Measurements from ENCODE around the gene HMOX2.

DNA sequence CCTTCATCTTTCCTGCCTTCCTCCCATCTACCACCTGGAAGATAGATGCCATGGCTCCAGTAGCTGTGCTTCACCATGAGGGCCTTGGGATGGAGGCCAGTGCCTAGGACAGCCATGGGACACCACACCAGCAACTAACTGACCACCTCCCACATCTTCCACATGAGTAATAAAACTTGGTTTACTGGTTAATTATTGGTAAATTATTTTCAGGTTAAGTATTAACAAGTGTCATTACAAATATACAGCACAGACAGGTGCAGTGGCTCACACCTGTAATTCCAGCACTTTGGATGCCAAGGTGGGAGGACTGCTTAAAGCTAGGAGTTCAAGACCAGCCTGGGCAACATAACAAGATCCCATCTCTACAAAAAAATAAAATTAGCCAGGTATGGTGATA is 48.4 kb downstream of the HMOX2 start:
- TF ChIP-seq, protein P1, sequence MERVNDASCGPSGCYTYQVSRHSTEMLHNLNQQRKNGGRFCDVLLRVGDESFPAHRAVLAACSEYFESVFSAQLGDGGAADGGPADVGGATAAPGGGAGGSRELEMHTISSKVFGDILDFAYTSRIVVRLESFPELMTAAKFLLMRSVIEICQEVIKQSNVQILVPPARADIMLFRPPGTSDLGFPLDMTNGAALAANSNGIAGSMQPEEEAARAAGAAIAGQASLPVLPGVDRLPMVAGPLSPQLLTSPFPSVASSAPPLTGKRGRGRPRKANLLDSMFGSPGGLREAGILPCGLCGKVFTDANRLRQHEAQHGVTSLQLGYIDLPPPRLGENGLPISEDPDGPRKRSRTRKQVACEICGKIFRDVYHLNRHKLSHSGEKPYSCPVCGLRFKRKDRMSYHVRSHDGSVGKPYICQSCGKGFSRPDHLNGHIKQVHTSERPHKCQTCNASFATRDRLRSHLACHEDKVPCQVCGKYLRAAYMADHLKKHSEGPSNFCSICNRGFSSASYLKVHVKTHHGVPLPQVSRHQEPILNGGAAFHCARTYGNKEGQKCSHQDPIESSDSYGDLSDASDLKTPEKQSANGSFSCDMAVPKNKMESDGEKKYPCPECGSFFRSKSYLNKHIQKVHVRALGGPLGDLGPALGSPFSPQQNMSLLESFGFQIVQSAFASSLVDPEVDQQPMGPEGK (CRISPR knock-in tag; IDR thresholded peaks at IDR 0.05; ENCODE audit: borderline replicate concordance) = no peak
- TF ChIP-seq CSRNP3 (CRISPR knock-in tag; IDR thresholded peaks at IDR 0.05) (no peak), ISL1 (CRISPR knock-in tag; IDR thresholded peaks at IDR 0.05) (no peak), PPARA (CRISPR knock-in tag; IDR thresholded peaks at IDR 0.05; ENCODE audit: borderline replicate concordance) (no peak), ZNF70 (CRISPR knock-in tag; IDR thresholded peaks at IDR 0.05) (no peak), SNAI2 (CRISPR knock-in tag; IDR thresholded peaks at IDR 0.05) (no peak), CSDC2 (CRISPR knock-in tag; IDR thresholded peaks at IDR 0.05) (no peak), ESRRG (CRISPR knock-in tag; IDR thresholded peaks at IDR 0.05) (no peak), ZNF8 (CRISPR knock-in tag; IDR thresholded peaks at IDR 0.05) (no peak), RARB (CRISPR knock-in tag; IDR thresholded peaks at IDR 0.05) (no peak), BACH2 (CRISPR knock-in tag; IDR thresholded peaks at IDR 0.05; ENCODE audit: borderline replicate concordance) (no peak), ARNTL (CRISPR knock-in tag; IDR thresholded peaks at IDR 0.05; ENCODE audit: borderline replicate concordance, low read depth) (no peak), ZFP30 (CRISPR knock-in tag; IDR thresholded peaks at IDR 0.05) (no peak)

All from SK-N-SH treated with all-trans-retinoic acid at 6 μM for 48 hours (cell line).